ENCODE data around the gene SERPINB2. TPM values are rescaled to one million over a fixed set of nuclear protein-coding genes. Genes with fewer than 3 reads are reported as not detected.

The SERPINB2 gene
- total RNA-seq (under 1 TPM in 1 of 2 experiments, not detected in 1; 0.25 TPM), total RNA-seq (0 to 8.0 (median 0.22) reads per million in 172 experiments)
- polyA plus RNA-seq (2013, experiment 1 of 2), result 0.53 TPM
- 0.67 TPM for polyA plus RNA-seq (2013, experiment 2 of 2)

- no peaks in the 10 kb centered on the region for H3K36me3 ChIP-seq (ENCODE audit: insufficient read depth, low read length)
- H3K27ac ChIP-seq (ENCODE audit: low read depth in 1 of 2, low read length in 2 of 2), result no peak within 1 kb of the TSS
- peak in 2 of 14 experiments; percentile 45 to 52 for DNase-seq
- no peak for TF ChIP-seq CTCF (IDR thresholded peaks at IDR 0.05)
- Mint-ChIP-seq H3K27me3 (peaks cover 18% of the 10 kb centered on the region), H3K27ac (no peak within 1 kb of the TSS), H3K9me3 (no peaks in the 10 kb centered on the region), H3K4me3 (no peak within 1 kb of the TSS), H3K4me1 (ENCODE audit: low read depth) (no peaks in the 10 kb centered on the region), H3K36me3 (ENCODE audit: low read depth) (no peaks in the 10 kb centered on the region)
- POLR2A ChIA-PET, result no interaction called here
- no peaks in the 10 kb centered on the region for H3K4me1 ChIP-seq (ENCODE audit: insufficient read depth, low read length)
- CTCF ChIA-PET, result no interaction called here
- intact Hi-C loops (cut with DNase I, micrococcal nuclease), result no loop called here
- H3K27me3 ChIP-seq (ENCODE audit: control insufficient read depth in 1 of 2, insufficient read depth in 2 of 2, low read length in 2 of 2), result peaks cover 4 to 13% of the 10 kb centered on the region in 2 experiments
- no peaks in the 10 kb centered on the region for H3K9me3 ChIP-seq (ENCODE audit: control insufficient read depth in 1 of 2, insufficient read depth in 1 of 2, low read length in 2 of 2)
- no peak within 1 kb of the TSS for H3K4me3 ChIP-seq (ENCODE audit: low read length)
- no peak for ATAC-seq (ENCODE audit: poor library complexity)
These were observed at the start of gene SERPINB2 for GRCh38 chr18:63887424-63887823. Gene SERPINB2, plus strand, starts transcription at chr18:63887705. Its CDS starts 3,740 bp downstream, at chr18:63891445.

- ATAC-seq (ENCODE audit: poor library complexity) (no peak), DNase-seq (no peak)
- no peaks in the 10 kb centered on the region for H3K4me1 Mint-ChIP-seq (ENCODE audit: low read depth)
- no peak for TF ChIP-seq CTCF (IDR thresholded peaks at IDR 0.05)
- no peaks in the 10 kb centered on the region for H3K9me3 ChIP-seq (ENCODE audit: control insufficient read depth in 1 of 2, insufficient read depth in 1 of 2, low read length in 2 of 2)
- no peaks in the 10 kb centered on the region for H3K36me3 Mint-ChIP-seq (ENCODE audit: low read depth)
- H3K9me3 Mint-ChIP-seq, result no peaks in the 10 kb centered on the region
- intact Hi-C loops (cut with DNase I, micrococcal nuclease), result no loop called here
- H3K36me3 ChIP-seq (ENCODE audit: insufficient read depth, low read length), result no peaks in the 10 kb centered on the region
- no peaks in the 10 kb centered on the region for H3K4me1 ChIP-seq (ENCODE audit: insufficient read depth, low read length)
- H3K27ac Mint-ChIP-seq, result no peak overlapping the region
- H3K27ac ChIP-seq (ENCODE audit: low read depth in 1 of 2, low read length in 2 of 2), result no peak overlapping the region
- H3K27me3 ChIP-seq (ENCODE audit: control insufficient read depth in 1 of 2, insufficient read depth in 2 of 2, low read length in 2 of 2), result peaks cover 0 to 12% of the 10 kb centered on the region in 2 experiments
- ChIA-PET POLR2A (no interaction called here), CTCF (no interaction called here)
- no peak overlapping the region for H3K4me3 ChIP-seq (ENCODE audit: low read length)
- H3K4me3 Mint-ChIP-seq, result no peak overlapping the region
- peaks cover 28% of the 10 kb centered on the region for H3K27me3 Mint-ChIP-seq
These were observed 44.5 kb upstream of the SERPINB2 start for GRCh38 chr18:63843008-63843407.

GRCh38 chr18:63844254-63844653, 43.3 kb upstream of the SERPINB2 start:
- H3K27me3 ChIP-seq (ENCODE audit: control insufficient read depth in 1 of 2, insufficient read depth in 2 of 2, low read length in 2 of 2), result peaks cover 0 to 15% of the 10 kb centered on the region in 2 experiments
- TF ChIP-seq CTCF (IDR thresholded peaks at IDR 0.05), result no peak
- ATAC-seq (ENCODE audit: poor library complexity), result no peak
- H3K27ac Mint-ChIP-seq, result no peak overlapping the region
- no peaks in the 10 kb centered on the region for H3K36me3 ChIP-seq (ENCODE audit: insufficient read depth, low read length)
- ChIA-PET POLR2A (no interaction called here), CTCF (no interaction called here)
- H3K9me3 ChIP-seq (ENCODE audit: control insufficient read depth in 1 of 2, insufficient read depth in 1 of 2, low read length in 2 of 2), result no peaks in the 10 kb centered on the region
- no peaks in the 10 kb centered on the region for H3K4me1 Mint-ChIP-seq (ENCODE audit: low read depth)
- no peaks in the 10 kb centered on the region for H3K9me3 Mint-ChIP-seq
- peak in 1 of 14 experiments; percentile 6 for DNase-seq
- no peak overlapping the region for H3K27ac ChIP-seq (ENCODE audit: low read depth in 1 of 2, low read length in 2 of 2)
- peaks cover 33% of the 10 kb centered on the region for H3K27me3 Mint-ChIP-seq
- H3K36me3 Mint-ChIP-seq (ENCODE audit: low read depth), result no peaks in the 10 kb centered on the region
- no peak overlapping the region for H3K4me3 ChIP-seq (ENCODE audit: low read length)
- no peaks in the 10 kb centered on the region for H3K4me1 ChIP-seq (ENCODE audit: insufficient read depth, low read length)
- H3K4me3 Mint-ChIP-seq, result no peak overlapping the region
- intact Hi-C loops (cut with DNase I, micrococcal nuclease), result no loop called here

Measured in CD4-positive, alpha-beta T cell (primary cell).